Measurements from ENCODE around the gene PRR33.
A peak's percentile ranks its signal among the peaks of the same experiment; 100 is the strongest.
"Not testable (repeated sequence)": the region's sequence is repeated elsewhere in the genome, so short reads cannot be mapped to it uniquely, and the experiment has no call there.

PRR33 gene

DNA sequence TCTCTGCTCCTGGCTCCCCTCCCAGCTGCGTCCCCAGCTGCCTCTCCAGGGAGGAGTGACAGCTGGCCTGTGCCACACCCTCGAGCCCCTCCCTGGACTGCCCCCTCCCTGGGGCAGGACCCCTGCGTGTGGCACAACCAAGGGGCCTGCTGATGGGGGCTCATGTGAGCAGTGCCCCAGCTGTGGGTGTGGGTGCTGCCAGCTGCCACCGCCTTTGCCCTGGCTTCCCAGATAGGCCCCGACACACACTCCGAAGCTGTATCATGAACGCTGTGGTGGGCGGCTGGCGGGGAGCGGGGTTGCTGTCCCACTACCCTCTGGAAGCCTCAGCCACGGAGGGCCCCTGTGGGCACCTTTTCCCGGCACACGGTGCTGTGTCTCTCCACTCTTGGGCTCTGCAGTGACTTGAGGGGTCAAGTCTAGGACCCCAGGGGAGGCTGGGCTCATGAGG lies 15.8 kb downstream of the PRR33 start:
- not testable (repeated sequence) for DNase-seq (ENCODE audit: low read depth, low spot score)

DNA sequence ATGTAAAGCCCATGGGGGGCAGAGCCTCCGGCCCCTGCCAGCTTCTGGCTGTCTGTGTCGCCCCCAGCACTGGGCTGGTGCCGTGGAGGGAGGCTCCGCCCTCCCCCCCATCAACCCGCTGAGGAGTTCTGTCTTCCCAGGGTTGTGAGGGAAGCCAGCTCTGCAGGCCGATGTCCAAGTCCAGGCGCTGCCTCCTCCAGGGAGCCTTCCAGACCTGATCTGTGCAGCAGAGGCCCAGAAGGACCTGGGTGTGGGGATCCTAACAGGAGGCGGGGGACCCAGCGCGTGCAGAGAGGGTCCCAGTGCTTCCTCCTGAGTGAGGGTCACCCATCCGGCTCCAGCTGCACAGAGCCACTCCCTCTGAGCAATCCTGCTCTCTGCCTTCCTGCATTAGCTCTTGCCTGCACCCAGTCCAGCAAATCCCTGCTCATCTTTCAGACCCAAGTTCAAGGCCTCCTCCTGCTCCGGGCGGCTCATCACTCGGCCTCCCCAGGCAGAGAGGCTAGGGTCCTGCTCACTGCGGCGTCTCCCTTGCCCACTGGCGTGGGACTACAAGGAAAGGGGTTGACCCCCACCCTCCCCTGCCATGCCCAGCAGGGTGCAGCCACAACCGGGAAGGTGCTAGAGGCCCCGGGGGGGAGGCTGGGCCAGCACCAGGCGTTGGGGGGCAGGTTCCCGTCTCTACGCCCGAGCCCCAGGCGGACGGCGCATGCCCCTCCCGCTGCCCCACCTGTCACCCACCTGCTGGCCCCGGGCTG lies 16.4 kb downstream of the PRR33 start:
- DNase-seq (ENCODE audit: low read depth, low spot score): no peak

- DNase-seq (ENCODE audit: low read depth, low spot score): not testable (repeated sequence)
Observed at GRCh38 chr11:1874441-1875092, 17.1 kb downstream of the PRR33 start.

GRCh38 chr11:1873813-1874150 lies 17.9 kb downstream of the PRR33 start:
- not testable (repeated sequence) for DNase-seq (ENCODE audit: low read depth, low spot score)

GRCh38 chr11:1873048-1873812 lies 18.5 kb downstream of the PRR33 start:
- peak; percentile 76 for DNase-seq (ENCODE audit: low read depth, low spot score)

GRCh38 chr11:1872267-1872985 lies 19.3 kb downstream of the PRR33 start:
- no peak for DNase-seq (ENCODE audit: low read depth, low spot score)

GRCh38 chr11:1871531-1871930 lies 20.2 kb downstream of the PRR33 start:
- no peak for DNase-seq (ENCODE audit: low read depth, low spot score)

- no peak for DNase-seq (ENCODE audit: low read depth, low spot score)
Observed at GRCh38 chr11:1870721-1871466, 20.8 kb downstream of the PRR33 start.

DNA sequence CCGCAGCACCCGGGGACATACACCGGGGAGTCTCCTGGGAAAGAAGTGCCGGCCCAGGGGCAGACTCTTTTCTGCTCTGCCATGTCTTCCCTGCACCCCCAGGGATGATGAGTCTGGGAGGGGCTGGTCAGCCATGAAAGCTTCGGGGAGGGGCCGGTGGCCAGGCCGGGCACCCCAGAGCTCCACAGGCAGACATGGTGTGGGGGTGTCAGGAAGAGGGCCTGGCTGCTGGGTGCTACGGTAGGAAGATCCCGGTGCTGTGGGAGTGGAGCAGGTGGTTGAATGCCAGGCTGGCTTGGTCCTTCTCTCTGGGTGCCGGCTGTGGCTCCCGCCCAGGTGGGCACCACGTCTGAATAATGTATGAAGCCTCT lies 21.4 kb downstream of the PRR33 start:
- DNase-seq (ENCODE audit: low read depth, low spot score): no peak

DNA sequence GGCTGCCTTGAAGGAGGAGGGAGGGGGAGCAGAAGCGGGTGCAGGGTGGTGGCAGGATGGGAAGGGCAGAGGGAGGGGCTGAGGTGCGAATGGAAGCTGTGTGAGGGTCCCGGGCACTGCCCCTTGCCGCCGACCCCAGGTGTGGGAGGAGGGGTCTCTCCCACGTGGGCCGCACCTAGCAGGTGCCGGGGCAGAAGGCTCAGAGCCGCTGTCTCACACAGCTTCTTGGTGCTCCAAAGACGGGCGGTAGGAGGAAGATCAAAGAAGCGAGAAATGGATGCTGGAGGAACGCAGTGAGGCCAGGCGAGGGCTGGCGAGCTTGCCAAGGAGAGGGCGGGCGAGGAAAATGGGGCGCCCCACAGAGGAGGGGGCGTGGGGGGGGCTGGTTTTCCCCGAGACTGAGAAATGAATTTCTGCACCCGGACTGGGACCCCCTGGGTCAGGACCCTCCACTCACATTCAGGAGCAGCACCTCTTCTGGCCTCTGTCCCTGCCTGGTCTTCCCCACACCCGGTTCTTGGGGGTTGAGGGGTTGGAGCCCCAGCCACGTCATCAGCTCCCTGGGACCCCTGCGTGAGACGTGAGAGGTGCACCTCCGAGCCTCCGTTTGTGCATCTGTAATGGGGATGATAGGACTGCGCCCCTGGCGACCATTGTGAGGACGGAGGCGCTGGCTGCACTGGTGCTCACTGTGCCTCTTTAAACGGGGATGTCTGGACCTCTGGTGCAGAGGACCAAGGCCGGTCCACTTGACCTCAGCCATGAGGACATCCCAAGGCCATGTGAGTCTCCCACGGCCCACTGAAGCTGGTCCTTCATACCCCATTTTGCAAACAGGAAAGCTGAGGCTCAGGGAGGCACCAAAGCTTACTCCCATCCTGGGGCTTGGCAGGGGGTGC lies 22.0 kb downstream of the PRR33 start:
- no peak for DNase-seq (ENCODE audit: low read depth, low spot score)

DNA sequence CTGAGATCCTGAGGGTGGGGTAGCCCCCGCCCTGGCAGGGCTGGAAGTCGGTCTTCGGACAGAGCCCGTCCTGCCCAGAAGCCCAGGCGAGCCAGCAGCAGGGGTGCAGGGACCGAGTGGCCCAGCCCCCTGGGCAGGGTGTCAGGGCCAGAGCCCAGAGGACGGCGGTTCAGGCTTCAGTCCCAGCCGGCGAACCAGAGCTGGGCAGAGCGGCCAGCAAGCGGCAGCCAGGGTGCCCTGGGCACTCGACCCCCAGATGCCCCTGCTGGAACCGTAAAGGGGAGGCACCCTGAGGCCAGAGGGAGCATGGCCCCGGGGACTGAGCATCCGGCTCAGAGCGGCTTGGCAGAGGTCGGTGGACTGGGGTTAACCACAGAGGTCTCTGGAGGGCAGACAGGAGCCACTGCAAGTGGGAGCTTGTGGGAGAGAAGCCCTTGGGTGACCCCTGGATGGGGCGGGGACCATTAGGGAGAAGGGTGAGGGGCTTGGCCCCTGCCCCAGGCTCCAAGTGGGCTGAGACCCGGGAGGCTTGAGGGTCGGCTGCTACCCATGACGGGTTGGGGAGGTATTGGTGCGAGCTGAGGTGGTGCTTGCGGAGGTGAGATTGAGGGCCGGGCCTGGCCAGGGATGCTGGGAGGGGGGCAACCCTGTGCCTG lies 22.9 kb downstream of the PRR33 start:
- DNase-seq (ENCODE audit: low read depth, low spot score): no peak

GRCh38 chr11:1868056-1868635 lies 23.5 kb downstream of the PRR33 start:
- DNase-seq (ENCODE audit: low read depth, low spot score): no peak

DNA sequence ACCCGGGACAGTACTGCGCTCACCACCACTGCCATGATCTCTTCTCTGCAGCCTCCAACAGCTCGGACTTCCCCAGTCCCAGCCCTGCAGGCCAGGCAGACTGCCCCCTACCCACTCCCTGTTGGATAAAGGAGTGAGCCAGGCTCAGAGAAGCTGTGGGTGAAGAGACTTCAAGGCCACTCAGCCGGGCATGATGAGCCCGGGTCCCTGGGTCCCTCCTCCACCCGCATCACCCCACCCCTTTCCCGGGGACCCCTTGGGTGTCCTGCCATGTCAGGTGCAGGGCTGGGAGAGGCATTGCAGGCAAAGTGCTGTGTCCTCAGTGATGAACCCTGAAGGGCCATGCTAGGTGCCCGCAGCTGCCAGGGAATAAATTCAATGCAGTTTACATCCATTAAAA lies 24.3 kb downstream of the PRR33 start:
- no peak for DNase-seq (ENCODE audit: low read depth, low spot score)

GRCh38 chr11:1866776-1867175 lies 24.9 kb downstream of the PRR33 start:
- no peak for DNase-seq (ENCODE audit: low read depth, low spot score)

GRCh38 chr11:1866226-1866625 lies 25.5 kb downstream of the PRR33 start:
- DNase-seq (ENCODE audit: low read depth, low spot score): no peak

DNA sequence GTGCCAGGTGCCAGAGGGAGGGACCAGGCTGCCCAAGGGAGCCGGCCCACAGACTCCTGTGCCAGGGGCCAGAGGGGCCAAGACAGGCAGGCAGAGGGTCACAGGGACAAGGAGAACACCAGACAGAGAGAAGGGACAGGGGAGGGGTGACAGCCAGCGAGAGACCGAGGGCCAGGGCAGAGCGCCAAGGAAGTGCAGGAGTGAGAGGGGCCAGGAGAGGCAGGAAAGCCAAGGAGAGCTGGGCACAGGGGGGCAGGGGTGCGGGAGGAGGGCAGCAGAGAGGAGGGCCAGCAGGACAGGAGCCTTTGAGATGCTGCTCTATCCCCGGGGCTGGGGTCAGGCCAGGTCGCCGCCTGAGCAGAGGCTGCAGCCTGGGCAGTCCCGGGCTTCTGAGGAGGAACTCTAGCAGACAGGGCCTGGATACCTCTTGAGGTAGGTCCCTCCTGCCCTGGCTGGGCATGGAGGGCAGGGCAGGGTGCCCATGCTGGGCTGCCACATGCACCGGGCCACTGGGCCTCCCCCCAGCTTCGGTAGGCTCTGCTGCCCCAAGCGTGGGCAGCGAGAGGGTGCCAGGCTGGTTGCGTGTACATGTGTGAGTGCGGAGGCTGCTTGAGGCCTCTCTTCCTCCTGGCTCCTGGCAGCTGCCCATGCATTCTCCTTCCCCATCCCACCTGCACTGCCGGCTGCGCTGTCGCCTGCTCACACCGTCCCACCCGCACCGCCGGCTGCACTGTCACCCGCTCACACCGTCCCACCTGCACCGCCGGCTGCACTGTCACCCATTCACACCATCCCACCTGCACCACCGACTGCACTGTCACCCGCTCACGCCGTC lies 26.6 kb downstream of the PRR33 start:
- no peak for DNase-seq (ENCODE audit: low read depth, low spot score)

DNA sequence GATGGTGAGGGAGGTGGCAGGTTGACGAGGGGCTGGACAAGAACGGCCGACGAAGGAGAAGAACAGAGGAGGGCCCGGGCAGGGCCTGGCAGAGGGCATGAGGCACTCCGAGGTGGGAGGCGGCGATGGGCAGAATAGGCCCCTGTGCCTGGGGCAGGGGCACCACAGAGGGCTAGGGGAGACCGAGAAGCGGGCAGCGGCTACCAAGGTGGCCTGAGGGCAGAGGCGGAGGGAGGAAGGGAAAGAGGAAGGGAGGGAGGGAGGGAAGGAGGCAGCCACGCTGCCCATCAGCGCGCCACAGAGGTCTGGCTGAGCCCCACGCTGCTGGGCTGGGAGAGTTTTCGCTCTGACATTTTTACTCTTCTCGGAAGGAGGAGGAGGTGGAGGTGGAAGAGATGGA lies 27.5 kb downstream of the PRR33 start:
- DNase-seq (ENCODE audit: low read depth, low spot score): no peak

Measured in smooth muscle cell of the brain vasculature (primary cell).